ENCODE measurements around the gene MAN2B2. TPM values are rescaled to one million over a fixed set of nuclear protein-coding genes. Genes with fewer than 3 reads are reported as not detected.

MAN2B2 gene
- total RNA-seq, 1 donor from 2014 or later = 18.6 TPM

GRCh38 chr4:6541789-6542188 lies 33.2 kb upstream of the MAN2B2 start:
- intact Hi-C loops (cut with DNase I) = loop anchor here (10.0 kb wide), 1 partner anchor 277 kb away; the partner anchor contains the start of gene WFS1

GRCh38 chr4:6542951-6543350 lies 32.0 kb upstream of the MAN2B2 start:
- intact Hi-C loops (cut with DNase I) = loop anchor here (10.0 kb wide), 1 partner anchor 278 kb away; the partner anchor contains the start of gene WFS1
- DNase-seq (ENCODE audit: low spot score) = no peak

More at GRCh38 chr4:6541789-6542188, 33.2 kb upstream of the MAN2B2 start:
- DNase-seq (ENCODE audit: low spot score) = no peak

- DNase-seq (ENCODE audit: low spot score) = no peak
- intact Hi-C loops (cut with DNase I) = loop anchor here (5.0 to 10.0 kb wide), 2 partner anchors 214 to 281 kb away; partner anchors contain the start of gene WFS1
Measured at GRCh38 chr4:6546091-6546490, 28.9 kb upstream of the MAN2B2 start.

- intact Hi-C loops (cut with DNase I) = loop anchor here (5.0 to 10.0 kb wide), 2 partner anchors 215 to 282 kb away; partner anchors contain the start of gene WFS1
- no peak for DNase-seq (ENCODE audit: low spot score)
Measured at GRCh38 chr4:6546681-6547447, 28.1 kb upstream of the MAN2B2 start.

GRCh38 chr4:6548201-6548881 lies 26.6 kb upstream of the MAN2B2 start:
- intact Hi-C loops (cut with DNase I) = loop anchor here (5.0 to 10.0 kb wide), 2 partner anchors 216 to 284 kb away; partner anchors contain the start of gene WFS1
- no peak for DNase-seq (ENCODE audit: low spot score)

GRCh38 chr4:6548882-6549230 lies 26.1 kb upstream of the MAN2B2 start:
- intact Hi-C loops (cut with DNase I) = loop anchor here (5.0 to 10.0 kb wide), 2 partner anchors 217 to 284 kb away; partner anchors contain the start of gene WFS1
- no peak for DNase-seq (ENCODE audit: low spot score)

- no peak for DNase-seq (ENCODE audit: low spot score)
- intact Hi-C loops (cut with DNase I) = loop anchor here (5.0 to 10.0 kb wide), 2 partner anchors 217 to 285 kb away; partner anchors contain the start of gene WFS1
Measured at GRCh38 chr4:6549445-6549844, 25.5 kb upstream of the MAN2B2 start.

GRCh38 chr4:6549890-6550620 lies 24.9 kb upstream of the MAN2B2 start:
- no peak for DNase-seq (ENCODE audit: low spot score)
- intact Hi-C loops (cut with DNase I) = loop anchor here (5.0 to 10.0 kb wide), 2 partner anchors 218 to 285 kb away; partner anchors contain the start of gene WFS1

- DNase-seq (ENCODE audit: low spot score) = no peak
- intact Hi-C loops (cut with DNase I) = no loop called here
Measured at GRCh38 chr4:6550821-6551220, 24.2 kb upstream of the MAN2B2 start.

- intact Hi-C loops (cut with DNase I) = no loop called here
- no peak for DNase-seq (ENCODE audit: low spot score)
Measured at GRCh38 chr4:6551660-6552059, 23.3 kb upstream of the MAN2B2 start.

GRCh38 chr4:6555519-6555918 lies 19.5 kb upstream of the MAN2B2 start:
- DNase-seq (ENCODE audit: low spot score) = no peak
- intact Hi-C loops (cut with DNase I) = no loop called here

- intact Hi-C loops (cut with DNase I) = no loop called here
- no peak for DNase-seq (ENCODE audit: low spot score)
Measured at GRCh38 chr4:6556263-6556662, 18.7 kb upstream of the MAN2B2 start.

- DNase-seq (ENCODE audit: low spot score) = no peak
Measured at GRCh38 chr4:6557185-6557584, 17.8 kb upstream of the MAN2B2 start.

GRCh38 chr4:6557856-6558255 lies 17.1 kb upstream of the MAN2B2 start:
- intact Hi-C loops (cut with DNase I) = no loop called here
- DNase-seq (ENCODE audit: low spot score) = no peak

More at GRCh38 chr4:6557185-6557584, 17.8 kb upstream of the MAN2B2 start:
- intact Hi-C loops (cut with DNase I) = no loop called here

- no peak for DNase-seq (ENCODE audit: low spot score)
Measured at GRCh38 chr4:6560416-6561172, 14.4 kb upstream of the MAN2B2 start.

GRCh38 chr4:6561173-6561516 lies 13.8 kb upstream of the MAN2B2 start:
- DNase-seq (ENCODE audit: low spot score) = no peak
- intact Hi-C loops (cut with DNase I) = no loop called here

More at GRCh38 chr4:6560416-6561172, 14.4 kb upstream of the MAN2B2 start:
- intact Hi-C loops (cut with DNase I) = no loop called here

GRCh38 chr4:6561706-6562371 lies 13.2 kb upstream of the MAN2B2 start:
- DNase-seq (ENCODE audit: low spot score) = no peak
- intact Hi-C loops (cut with DNase I) = no loop called here

Measured in cardiac septum (tissue), 1 donor.